Mucosa of descending colon (tissue), 3 donors: Measurements from ENCODE around the gene MRTFB. TPM values are rescaled to one million over a fixed set of nuclear protein-coding genes. Genes with fewer than 3 reads are reported as not detected.

Experiments
- ATAC-seq: fragments of 200-7000 bp; cut with Tn5 transposase; one replicate; pipeline ENCODE4 v1.9.1; 2020; ENCODE audit warnings: mild to moderate bottlenecking, moderate library complexity
- DNase-seq, 3 donors: peaks; one replicate each; pipeline ENCODE4 v3.0.0-alpha.2; 2020
- H3K36me3 ChIP-seq: fragments of 200-600 bp; one replicate; pipeline ENCODE4 v1.8.0; 2021; ENCODE audit warnings: low read depth, mild to moderate bottlenecking
- H3K4me1 ChIP-seq: fragments of 200-600 bp; one replicate; pipeline ENCODE4 v1.8.0; 2021; ENCODE audit warnings: low read depth, mild to moderate bottlenecking
- H3K4me3 ChIP-seq: fragments of 200-600 bp; one replicate; pipeline ENCODE4 v1.8.0; 2021; ENCODE audit warnings: mild to moderate bottlenecking
- H3K9me3 ChIP-seq: fragments of 200-600 bp; one replicate; pipeline ENCODE4 v1.8.0; 2021; ENCODE audit warnings: mild to moderate bottlenecking
- intact Hi-C, 2 donors: fragments of 100-400 bp; cut with DNase I in 1 of 2; cut with micrococcal nuclease in 1 of 2; formaldehyde crosslinking; loops; one replicate each; pipeline versions ENCODE4 v1.11.0 to v1.11.1; 2022; cut with DNase I, micrococcal nuclease
- total RNA-seq, 3 donors: library from RNA; stranded (reverse); fragmentation: NEBNext Ultra II Directional in 2 of 3; extraction: Animal tissue kit (Norgen Biotek cat#: 25700) in 2 of 3; gene quantifications; one replicate each; pipeline versions ENCODE4 v1.2.1 to v1.2.4, GENCODE V29; 2021 to 2023
- TF ChIP-seq, protein P1 (sequence below): fragments of 200-600 bp; IDR thresholded peaks from one replicate; pipeline ENCODE4 v1.8.0; 2022; ENCODE audit warnings: antibody characterized with exemption, mild to moderate bottlenecking
- donor health status: DM: no; HTN: no; CAD: no; lungs with moderate emphysema.
- donor health status: DM: no; HTN: no; CAD: no.
- donor health status: DM: no; HTN: yes; CAD: no.

MRTFB gene
- total RNA-seq, 3 donors from 2014 or later, result 40.0 to 49.9 (median 40.0) TPM

DNA sequence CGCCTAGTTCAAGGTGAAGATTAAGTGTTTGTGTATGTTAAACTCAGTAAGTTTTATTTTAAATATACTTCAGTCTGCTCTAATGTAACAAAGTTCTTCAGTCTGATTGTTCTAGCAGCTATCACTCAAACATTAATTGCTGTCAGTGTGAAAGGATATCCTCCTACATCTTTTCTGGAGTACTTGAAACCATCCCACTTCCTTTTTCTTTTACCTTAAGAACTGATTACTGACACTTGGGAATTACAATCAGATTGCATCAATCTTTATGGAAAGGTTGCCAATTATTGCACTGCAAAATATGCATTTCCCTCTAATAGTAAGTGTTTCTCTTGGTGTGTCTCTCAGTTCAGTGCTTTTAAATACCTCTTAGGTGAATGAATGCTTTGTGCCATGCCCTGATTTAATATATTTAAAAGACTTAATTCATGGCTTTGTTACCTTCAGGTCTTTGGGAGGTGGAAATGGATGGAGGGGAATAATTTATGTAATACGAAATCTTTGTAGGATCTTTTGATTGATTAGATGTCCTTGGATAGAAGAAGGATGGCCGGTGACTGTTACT lies 16.6 kb downstream of the MRTFB start:
- ATAC-seq, result no peak
- Histone ChIP-seq H3K9me3 (no peaks in the 10 kb centered on the region), H3K4me3 (no peak overlapping the region), H3K36me3 (no peaks in the 10 kb centered on the region), H3K4me1 (peaks cover 19% of the 10 kb centered on the region)
- TF ChIP-seq, protein P1, sequence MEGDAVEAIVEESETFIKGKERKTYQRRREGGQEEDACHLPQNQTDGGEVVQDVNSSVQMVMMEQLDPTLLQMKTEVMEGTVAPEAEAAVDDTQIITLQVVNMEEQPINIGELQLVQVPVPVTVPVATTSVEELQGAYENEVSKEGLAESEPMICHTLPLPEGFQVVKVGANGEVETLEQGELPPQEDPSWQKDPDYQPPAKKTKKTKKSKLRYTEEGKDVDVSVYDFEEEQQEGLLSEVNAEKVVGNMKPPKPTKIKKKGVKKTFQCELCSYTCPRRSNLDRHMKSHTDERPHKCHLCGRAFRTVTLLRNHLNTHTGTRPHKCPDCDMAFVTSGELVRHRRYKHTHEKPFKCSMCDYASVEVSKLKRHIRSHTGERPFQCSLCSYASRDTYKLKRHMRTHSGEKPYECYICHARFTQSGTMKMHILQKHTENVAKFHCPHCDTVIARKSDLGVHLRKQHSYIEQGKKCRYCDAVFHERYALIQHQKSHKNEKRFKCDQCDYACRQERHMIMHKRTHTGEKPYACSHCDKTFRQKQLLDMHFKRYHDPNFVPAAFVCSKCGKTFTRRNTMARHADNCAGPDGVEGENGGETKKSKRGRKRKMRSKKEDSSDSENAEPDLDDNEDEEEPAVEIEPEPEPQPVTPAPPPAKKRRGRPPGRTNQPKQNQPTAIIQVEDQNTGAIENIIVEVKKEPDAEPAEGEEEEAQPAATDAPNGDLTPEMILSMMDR, result no peak
- DNase-seq, result no peak
- intact Hi-C loops, result no loop called here

DNA sequence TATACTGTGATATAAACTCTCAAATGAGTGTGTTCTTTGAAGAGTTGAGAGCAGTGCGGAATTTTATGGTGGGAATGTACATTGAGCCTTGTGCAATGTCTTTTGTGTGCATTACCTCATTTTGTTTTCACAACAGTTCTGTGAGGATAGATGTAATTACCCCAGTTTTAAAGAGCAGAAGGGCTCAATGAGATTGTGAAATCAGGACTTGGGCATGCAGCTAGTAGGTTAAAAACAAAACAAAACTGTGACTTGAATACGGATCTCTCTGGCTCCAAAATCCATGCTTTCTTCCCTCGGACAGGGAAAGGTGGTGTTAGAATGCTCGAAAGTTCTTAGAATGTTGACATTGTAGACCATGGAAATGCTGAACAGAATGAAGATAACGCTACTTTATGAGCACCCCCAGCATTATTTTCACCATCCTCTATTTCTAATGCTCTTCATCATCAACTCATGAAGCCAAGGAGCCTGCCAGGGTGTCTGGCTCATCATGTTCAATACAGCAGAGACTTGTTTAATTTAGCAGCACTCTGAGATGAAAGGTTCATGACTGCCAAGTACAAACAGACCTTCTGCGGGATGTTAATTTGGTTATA lies 17.1 kb downstream of the MRTFB start:
- DNase-seq (no peak), ATAC-seq (peak; percentile 89)
- intact Hi-C loops, result no loop called here
- Histone ChIP-seq H3K9me3 (no peaks in the 10 kb centered on the region), H3K4me1 (peaks cover 19% of the 10 kb centered on the region), H3K4me3 (no peak overlapping the region), H3K36me3 (no peaks in the 10 kb centered on the region)
- TF ChIP-seq, protein P1, result no peak

DNA sequence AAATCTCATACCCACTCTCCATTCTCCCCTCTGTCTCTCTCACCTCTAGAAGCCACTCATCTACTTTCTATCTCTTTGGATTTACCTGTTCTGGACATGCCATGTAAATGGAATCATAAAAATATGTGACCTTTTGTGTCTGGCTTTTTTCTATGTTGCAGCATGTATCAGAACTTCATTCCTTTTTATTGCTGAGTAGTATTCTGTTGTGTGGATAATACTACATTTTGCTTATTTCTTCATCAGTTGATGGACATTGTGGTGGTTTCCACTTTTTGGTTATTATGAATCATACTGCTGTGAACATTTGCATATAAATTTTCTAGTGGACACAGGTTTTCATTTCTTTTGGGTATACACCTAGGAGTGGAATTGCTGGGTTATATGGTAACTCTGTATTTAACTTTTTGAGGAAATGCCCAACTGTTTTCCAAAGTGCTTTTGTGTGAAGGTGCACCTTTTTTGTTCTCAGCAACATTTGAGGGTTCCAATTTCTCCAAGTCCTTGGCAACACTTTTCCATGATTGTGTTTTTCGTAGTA lies 18.2 kb downstream of the MRTFB start:
- no peak for DNase-seq
- TF ChIP-seq, protein P1, result no peak
- no peaks in the 10 kb centered on the region for H3K9me3 ChIP-seq
- no peak overlapping the region for H3K4me3 ChIP-seq
- H3K36me3 ChIP-seq, result no peaks in the 10 kb centered on the region
- intact Hi-C loops, result no loop called here
- H3K4me1 ChIP-seq, result peaks cover 19% of the 10 kb centered on the region
- no peak for ATAC-seq

DNA sequence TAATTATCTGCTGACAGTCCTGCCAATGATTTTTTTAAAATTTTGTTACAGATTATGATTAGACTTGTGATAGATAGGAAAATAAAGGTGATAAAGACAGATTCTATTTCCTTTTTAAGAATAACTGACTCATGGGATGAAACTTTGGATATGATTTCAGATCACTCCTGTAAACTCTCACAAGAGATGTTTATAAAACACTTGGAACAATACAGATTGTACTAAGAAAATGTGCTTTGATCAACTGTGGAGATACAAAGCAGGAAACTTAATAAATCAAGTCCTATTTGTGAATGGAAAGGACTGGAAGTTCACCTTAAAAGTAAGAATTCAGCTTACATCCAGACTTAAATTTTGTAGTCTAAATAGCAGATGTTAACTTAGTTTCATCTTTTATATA lies 21.4 kb downstream of the MRTFB start:
- no peak for ATAC-seq
- intact Hi-C loops, result no loop called here
- TF ChIP-seq, protein P1, result no peak
- DNase-seq, result no peak
- Histone ChIP-seq H3K4me3 (no peak overlapping the region), H3K36me3 (no peaks in the 10 kb centered on the region), H3K4me1 (peaks cover 31% of the 10 kb centered on the region), H3K9me3 (no peaks in the 10 kb centered on the region)

DNA sequence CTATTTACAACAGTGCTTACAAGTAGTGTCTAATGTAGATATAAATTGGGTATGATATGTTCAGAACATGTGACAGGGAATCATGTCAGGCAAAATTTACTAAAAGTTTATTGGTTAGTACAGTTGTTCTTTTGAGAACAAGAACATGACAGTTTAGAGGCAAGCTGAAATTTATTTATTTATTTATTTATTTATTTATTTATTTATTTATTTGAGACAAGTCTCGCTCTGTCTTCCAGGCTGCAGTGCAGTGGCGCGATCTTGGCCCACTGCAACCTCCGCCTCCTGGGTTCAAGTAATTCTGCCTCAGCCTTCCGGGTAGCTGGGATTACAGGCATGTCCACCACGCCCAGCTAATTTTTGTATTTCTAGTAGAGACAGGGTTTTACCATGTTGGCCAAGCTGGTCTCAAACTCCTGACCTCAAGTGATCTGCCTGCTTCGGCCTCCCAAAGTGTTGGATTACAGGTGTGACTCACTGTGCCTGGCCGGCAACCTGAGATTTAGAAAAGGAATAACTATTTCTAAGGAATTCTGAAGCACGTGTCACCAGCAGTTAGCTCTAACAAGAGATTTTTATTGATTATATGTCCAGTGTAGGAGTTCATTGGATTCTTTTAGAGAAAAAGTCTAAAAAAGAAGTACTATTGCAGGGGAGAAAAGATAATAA lies 24.9 kb downstream of the MRTFB start:
- H3K36me3 ChIP-seq, result no peaks in the 10 kb centered on the region
- no peak overlapping the region for H3K4me3 ChIP-seq
- intact Hi-C loops, result no loop called here
- TF ChIP-seq, protein P1, result no peak
- ATAC-seq, result peak; percentile 27
- H3K9me3 ChIP-seq, result no peaks in the 10 kb centered on the region
- peaks cover 31% of the 10 kb centered on the region for H3K4me1 ChIP-seq
- no peak for DNase-seq
